SK-N-SH treated with all-trans-retinoic acid at 6 μM for 48 hours (cell line): Measurements from ENCODE around the gene TTC7B.

Source experiments
- ATAC-seq: fragments of 200-7000 bp; cut with Tn5 transposase; 3 replicates; pipeline ENCODE4 v1.9.1; 2020; ENCODE audit warnings: mild to moderate bottlenecking, moderate library complexity
- ARNTL ChIP-seq: fragments of 450-650 bp; formaldehyde crosslinking; IDR thresholded peaks from 2 replicates; pipeline ENCODE4 v1.5.0; 2020; ENCODE audit warnings: low read depth, mild to moderate bottlenecking, moderate library complexity, borderline replicate concordance
- BACH2 ChIP-seq: fragments of 250-450 bp; sonication (Bioruptor Pico); IDR thresholded peaks from 2 replicates; pipeline ENCODE4 v1.9.0; 2021; ENCODE audit warnings: mild to moderate bottlenecking, borderline replicate concordance
- CSDC2 ChIP-seq: fragments of 250-450 bp; sonication (Bioruptor Pico); IDR thresholded peaks from 2 replicates; pipeline ENCODE4 v1.5.0; 2020; ENCODE audit warnings: mild to moderate bottlenecking, moderate library complexity
- CSRNP3 ChIP-seq: fragments of 250-450 bp; sonication (Bioruptor Pico); IDR thresholded peaks from 2 replicates; pipeline ENCODE4 v1.5.1; 2021; ENCODE audit warnings: mild to moderate bottlenecking, moderate library complexity
- ESRRG ChIP-seq: fragments of 250-450 bp; sonication (Bioruptor Pico); IDR thresholded peaks from 2 replicates; pipeline ENCODE4 v1.6.1; 2021; ENCODE audit warnings: mild to moderate bottlenecking
- GLIS3 ChIP-seq: fragments of 250-450 bp; sonication (Bioruptor Pico); IDR thresholded peaks from 2 replicates; pipeline ENCODE4 v1.5.0; 2020; ENCODE audit warnings: mild to moderate bottlenecking, moderate library complexity
- ISL1 ChIP-seq: fragments of 250-450 bp; sonication (Bioruptor Pico); IDR thresholded peaks from 2 replicates; pipeline ENCODE4 v2.1.2; 2022; ENCODE audit warnings: mild to moderate bottlenecking, moderate library complexity
- OSR1 ChIP-seq: fragments of 250-450 bp; sonication (Bioruptor Pico); IDR thresholded peaks from 2 replicates; pipeline ENCODE4 v1.8.0; 2022; ENCODE audit warnings: moderate library complexity, mild to moderate bottlenecking, inconsistent platforms
- POU6F1 ChIP-seq: fragments of 250-450 bp; sonication (Bioruptor Pico); IDR thresholded peaks from 2 replicates; pipeline ENCODE4 v1.8.0; 2021; ENCODE audit warnings: low read depth, mild to moderate bottlenecking, moderate library complexity, borderline replicate concordance
- PPARA ChIP-seq: fragments of 250-450 bp; sonication (Bioruptor Pico); IDR thresholded peaks from 2 replicates; pipeline ENCODE4 v1.5.0; 2020; ENCODE audit warnings: mild to moderate bottlenecking, borderline replicate concordance
- RARB ChIP-seq: fragments of 250-450 bp; sonication (Bioruptor Pico); IDR thresholded peaks from 2 replicates; pipeline ENCODE4 v1.8.0; 2021; ENCODE audit warnings: mild to moderate bottlenecking, moderate library complexity
- SNAI2 ChIP-seq: fragments of 250-450 bp; sonication (Bioruptor Pico); IDR thresholded peaks from 2 replicates; pipeline ENCODE4 v1.5.0; 2020; ENCODE audit warnings: mild to moderate bottlenecking, moderate library complexity
- TCF4 ChIP-seq: fragments of 250-450 bp; sonication (Bioruptor Pico); IDR thresholded peaks from 2 replicates; pipeline ENCODE4 v1.8.0; 2021; ENCODE audit warnings: mild to moderate bottlenecking, moderate library complexity, borderline replicate concordance
- TOX ChIP-seq: fragments of 250-450 bp; sonication (Bioruptor Pico); IDR thresholded peaks from 2 replicates; pipeline ENCODE4 v1.8.0; 2021; ENCODE audit warnings: mild to moderate bottlenecking, moderate library complexity, borderline replicate concordance
- ZC3H10 ChIP-seq: fragments of 250-450 bp; sonication (Bioruptor Pico); IDR thresholded peaks from 2 replicates; pipeline ENCODE4 v1.5.1; 2021; ENCODE audit warnings: mild to moderate bottlenecking, moderate library complexity
- ZFP3 ChIP-seq: fragments of 250-450 bp; sonication (Bioruptor Pico); IDR thresholded peaks from 2 replicates; pipeline ENCODE4 v1.5.0; 2020; ENCODE audit warnings: mild to moderate bottlenecking, moderate library complexity
- ZFP30 ChIP-seq: fragments of 450-650 bp; formaldehyde crosslinking; IDR thresholded peaks from 2 replicates; pipeline ENCODE4 v1.5.0; 2022; ENCODE audit warnings: mild to moderate bottlenecking, moderate library complexity
- ZNF70 ChIP-seq: fragments of 450-650 bp; formaldehyde crosslinking; IDR thresholded peaks from 2 replicates; pipeline ENCODE4 v1.5.0; 2020; ENCODE audit warnings: mild to moderate bottlenecking, moderate library complexity
- ZNF8 ChIP-seq: fragments of 450-650 bp; formaldehyde crosslinking; IDR thresholded peaks from 2 replicates; pipeline ENCODE4 v1.5.0; 2020; ENCODE audit warnings: mild to moderate bottlenecking, moderate library complexity
- TF ChIP-seq, protein P1 (sequence below): fragments of 250-450 bp; sonication (Bioruptor Pico); IDR thresholded peaks from 2 replicates; pipeline ENCODE4 v1.5.0; 2020; ENCODE audit warnings: mild to moderate bottlenecking, moderate library complexity
- TF ChIP-seq, protein P2 (sequence below): fragments of 250-450 bp; sonication (Bioruptor Pico); IDR thresholded peaks from 2 replicates; pipeline ENCODE4 v1.5.1; 2020; ENCODE audit warnings: low read depth, mild to moderate bottlenecking, moderate library complexity
- TF ChIP-seq, protein P3 (sequence below): fragments of 250-450 bp; sonication (Bioruptor Pico); IDR thresholded peaks from 2 replicates; pipeline ENCODE4 v1.8.0; 2020; ENCODE audit warnings: mild to moderate bottlenecking, moderate library complexity, borderline replicate concordance

Gene TTC7B

DNA sequence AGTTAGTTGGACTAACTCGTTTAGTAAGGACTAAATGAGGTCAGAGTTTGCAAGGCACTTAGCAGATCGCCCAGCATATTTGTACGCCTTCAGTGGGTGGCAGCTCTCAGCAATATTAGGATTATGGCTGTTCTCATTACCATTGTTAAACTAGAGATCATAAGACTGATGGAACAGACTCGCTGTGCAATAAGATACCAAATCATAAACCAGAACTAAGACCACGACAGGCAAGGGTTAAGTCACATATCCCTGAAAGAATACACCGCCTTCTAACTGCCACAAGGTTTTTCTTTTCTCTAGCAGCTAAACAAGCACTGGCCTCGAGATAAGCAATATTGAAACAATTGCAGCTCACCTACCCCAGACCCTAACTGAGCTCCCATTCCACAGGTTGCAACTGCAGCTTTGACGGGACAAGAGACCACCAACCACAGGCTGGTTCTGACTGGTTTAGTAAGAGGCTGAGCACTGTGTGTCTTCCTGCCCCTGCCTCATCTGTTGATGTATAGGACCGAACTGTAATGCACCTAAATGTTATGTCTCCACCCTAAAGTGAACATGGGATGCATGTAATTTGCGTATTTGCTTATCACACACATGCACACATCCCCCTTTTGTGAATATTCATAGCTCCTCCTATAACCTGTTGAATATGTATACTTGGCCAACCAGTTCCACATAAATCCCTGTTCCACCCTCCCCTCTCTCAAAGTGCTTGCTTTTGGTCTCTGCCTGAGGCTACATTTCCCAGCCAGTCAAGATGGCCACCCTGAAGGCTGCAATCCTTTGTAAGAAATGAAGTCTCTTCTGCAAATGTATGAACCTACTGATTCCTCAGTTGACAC is 266.2 kb downstream of the TTC7B start:
- TF ChIP-seq, protein P1, sequence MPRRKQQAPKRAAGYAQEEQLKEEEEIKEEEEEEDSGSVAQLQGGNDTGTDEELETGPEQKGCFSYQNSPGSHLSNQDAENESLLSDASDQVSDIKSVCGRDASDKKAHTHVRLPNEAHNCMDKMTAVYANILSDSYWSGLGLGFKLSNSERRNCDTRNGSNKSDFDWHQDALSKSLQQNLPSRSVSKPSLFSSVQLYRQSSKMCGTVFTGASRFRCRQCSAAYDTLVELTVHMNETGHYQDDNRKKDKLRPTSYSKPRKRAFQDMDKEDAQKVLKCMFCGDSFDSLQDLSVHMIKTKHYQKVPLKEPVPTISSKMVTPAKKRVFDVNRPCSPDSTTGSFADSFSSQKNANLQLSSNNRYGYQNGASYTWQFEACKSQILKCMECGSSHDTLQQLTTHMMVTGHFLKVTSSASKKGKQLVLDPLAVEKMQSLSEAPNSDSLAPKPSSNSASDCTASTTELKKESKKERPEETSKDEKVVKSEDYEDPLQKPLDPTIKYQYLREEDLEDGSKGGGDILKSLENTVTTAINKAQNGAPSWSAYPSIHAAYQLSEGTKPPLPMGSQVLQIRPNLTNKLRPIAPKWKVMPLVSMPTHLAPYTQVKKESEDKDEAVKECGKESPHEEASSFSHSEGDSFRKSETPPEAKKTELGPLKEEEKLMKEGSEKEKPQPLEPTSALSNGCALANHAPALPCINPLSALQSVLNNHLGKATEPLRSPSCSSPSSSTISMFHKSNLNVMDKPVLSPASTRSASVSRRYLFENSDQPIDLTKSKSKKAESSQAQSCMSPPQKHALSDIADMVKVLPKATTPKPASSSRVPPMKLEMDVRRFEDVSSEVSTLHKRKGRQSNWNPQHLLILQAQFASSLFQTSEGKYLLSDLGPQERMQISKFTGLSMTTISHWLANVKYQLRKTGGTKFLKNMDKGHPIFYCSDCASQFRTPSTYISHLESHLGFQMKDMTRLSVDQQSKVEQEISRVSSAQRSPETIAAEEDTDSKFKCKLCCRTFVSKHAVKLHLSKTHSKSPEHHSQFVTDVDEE (CRISPR knock-in tag), result no peak
- TF ChIP-seq BACH2 (CRISPR knock-in tag), result no peak
- TF ChIP-seq, protein P2, sequence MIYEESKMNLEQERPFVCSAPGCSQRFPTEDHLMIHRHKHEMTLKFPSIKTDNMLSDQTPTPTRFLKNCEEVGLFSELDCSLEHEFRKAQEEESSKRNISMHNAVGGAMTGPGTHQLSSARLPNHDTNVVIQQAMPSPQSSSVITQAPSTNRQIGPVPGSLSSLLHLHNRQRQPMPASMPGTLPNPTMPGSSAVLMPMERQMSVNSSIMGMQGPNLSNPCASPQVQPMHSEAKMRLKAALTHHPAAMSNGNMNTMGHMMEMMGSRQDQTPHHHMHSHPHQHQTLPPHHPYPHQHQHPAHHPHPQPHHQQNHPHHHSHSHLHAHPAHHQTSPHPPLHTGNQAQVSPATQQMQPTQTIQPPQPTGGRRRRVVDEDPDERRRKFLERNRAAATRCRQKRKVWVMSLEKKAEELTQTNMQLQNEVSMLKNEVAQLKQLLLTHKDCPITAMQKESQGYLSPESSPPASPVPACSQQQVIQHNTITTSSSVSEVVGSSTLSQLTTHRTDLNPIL (CRISPR knock-in tag), result no peak
- no peak for TF ChIP-seq CSRNP3 (CRISPR knock-in tag)
- TF ChIP-seq, protein P3, sequence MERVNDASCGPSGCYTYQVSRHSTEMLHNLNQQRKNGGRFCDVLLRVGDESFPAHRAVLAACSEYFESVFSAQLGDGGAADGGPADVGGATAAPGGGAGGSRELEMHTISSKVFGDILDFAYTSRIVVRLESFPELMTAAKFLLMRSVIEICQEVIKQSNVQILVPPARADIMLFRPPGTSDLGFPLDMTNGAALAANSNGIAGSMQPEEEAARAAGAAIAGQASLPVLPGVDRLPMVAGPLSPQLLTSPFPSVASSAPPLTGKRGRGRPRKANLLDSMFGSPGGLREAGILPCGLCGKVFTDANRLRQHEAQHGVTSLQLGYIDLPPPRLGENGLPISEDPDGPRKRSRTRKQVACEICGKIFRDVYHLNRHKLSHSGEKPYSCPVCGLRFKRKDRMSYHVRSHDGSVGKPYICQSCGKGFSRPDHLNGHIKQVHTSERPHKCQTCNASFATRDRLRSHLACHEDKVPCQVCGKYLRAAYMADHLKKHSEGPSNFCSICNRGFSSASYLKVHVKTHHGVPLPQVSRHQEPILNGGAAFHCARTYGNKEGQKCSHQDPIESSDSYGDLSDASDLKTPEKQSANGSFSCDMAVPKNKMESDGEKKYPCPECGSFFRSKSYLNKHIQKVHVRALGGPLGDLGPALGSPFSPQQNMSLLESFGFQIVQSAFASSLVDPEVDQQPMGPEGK (CRISPR knock-in tag), result no peak
- no peak for TF ChIP-seq OSR1
- no peak for TF ChIP-seq PPARA
- TF ChIP-seq TCF4, result no peak
- TF ChIP-seq ZFP3 (CRISPR knock-in tag), result no peak
- TF ChIP-seq ZC3H10 (CRISPR knock-in tag), result no peak
- TF ChIP-seq ZFP30 (CRISPR knock-in tag), result no peak
- no peak for TF ChIP-seq ARNTL (CRISPR knock-in tag)
- no peak for TF ChIP-seq ESRRG (CRISPR knock-in tag)
- TF ChIP-seq ISL1, result no peak
- TF ChIP-seq ZNF8 (CRISPR knock-in tag), result no peak
- no peak for TF ChIP-seq RARB (CRISPR knock-in tag)
- TF ChIP-seq CSDC2 (CRISPR knock-in tag), result no peak
- no peak for TF ChIP-seq SNAI2
- TF ChIP-seq POU6F1 (CRISPR knock-in tag), result no peak
- no peak for TF ChIP-seq GLIS3
- TF ChIP-seq, all 23 proteins: peak for 0
- no peak for ATAC-seq

DNA sequence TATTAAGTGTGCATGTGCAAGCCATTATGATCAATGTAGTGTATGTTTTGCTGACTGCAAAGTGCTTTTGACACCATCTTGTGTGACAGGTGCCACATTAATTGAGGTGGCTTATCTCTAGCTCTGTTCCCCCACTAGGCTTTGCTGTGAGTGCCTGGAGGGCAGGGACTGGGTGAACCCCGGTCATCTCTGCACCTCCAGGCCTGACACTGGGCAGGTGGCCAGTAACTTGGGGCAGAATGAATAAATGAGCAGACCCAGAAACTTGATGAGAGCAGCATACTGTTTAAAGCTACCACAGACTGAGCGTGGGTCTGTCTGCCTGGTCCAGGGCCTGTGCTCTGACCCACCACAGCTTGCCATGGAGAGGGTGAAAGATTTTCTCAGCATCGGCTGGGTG is 267.8 kb downstream of the TTC7B start:
- ATAC-seq, result no peak
- TF ChIP-seq TOX (CRISPR knock-in tag) (no peak), ZC3H10 (CRISPR knock-in tag) (no peak), ISL1 (no peak)

DNA sequence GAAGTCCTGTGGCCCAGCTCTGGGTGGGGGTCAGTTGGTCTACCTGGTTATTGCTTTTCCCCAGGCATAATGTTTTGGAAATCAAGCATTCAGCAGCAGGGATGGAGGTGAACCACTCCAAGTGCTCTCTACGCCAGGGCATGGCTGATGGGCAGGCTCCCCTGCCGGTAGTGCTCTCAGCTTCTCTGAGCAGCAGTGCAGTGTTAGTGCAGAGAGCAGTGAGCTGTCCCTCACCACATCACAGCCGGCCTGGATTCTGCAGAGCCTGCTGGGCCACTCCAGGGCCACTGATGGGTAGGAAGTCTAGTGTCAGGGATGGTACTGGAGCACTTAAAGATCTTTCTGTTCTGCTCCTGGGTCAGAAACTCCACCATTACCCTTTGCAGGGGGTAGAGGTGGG is 268.3 kb downstream of the TTC7B start:
- ATAC-seq, result no peak
- TF ChIP-seq TCF4 (no peak), BACH2 (CRISPR knock-in tag) (no peak), ZC3H10 (CRISPR knock-in tag) (no peak), CSDC2 (CRISPR knock-in tag) (no peak), GLIS3 (no peak), TOX (CRISPR knock-in tag) (no peak), ZNF70 (CRISPR knock-in tag) (no peak), ZFP30 (CRISPR knock-in tag) (no peak), POU6F1 (CRISPR knock-in tag) (no peak)
- TF ChIP-seq, protein P1 (CRISPR knock-in tag), result no peak
- TF ChIP-seq, protein P2 (CRISPR knock-in tag), result no peak
